Mesenchymal stem cell (in vitro differentiated cells and primary cell): ENCODE measurements around the gene SLC38A8.

ENCODE experiments used
- DNase-seq: peaks from one replicate; pipeline ENCODE4 v3.0.0-alpha.2; 2013
- H2AFZ ChIP-seq: one replicate; pipeline ENCODE4 v1.6.1; 2013; ENCODE audit warnings: low read depth, mild to moderate bottlenecking, control low read depth, inconsistent platforms, low read length, moderate library complexity
- H2AK5ac ChIP-seq: 2 replicates; pipeline ENCODE4 v1.6.1; 2013; ENCODE audit warnings: low read length, moderate library complexity, mild to moderate bottlenecking, inconsistent platforms; ENCODE audit not compliant: severe bottlenecking
- H2BK120ac ChIP-seq: one replicate; pipeline ENCODE4 v1.6.1; 2013; ENCODE audit warnings: low read depth, mild to moderate bottlenecking, inconsistent platforms, low read length, moderate library complexity
- H2BK12ac ChIP-seq, 2 experiments: one replicate each; pipeline ENCODE4 v1.6.1; 2013; ENCODE audit warnings: inconsistent platforms in 2 of 2, low read length in 2 of 2, mild to moderate bottlenecking in 2 of 2, moderate library complexity in 2 of 2, control low read depth in 1 of 2
- H2BK15ac ChIP-seq: one replicate; pipeline ENCODE4 v1.6.1; 2013; ENCODE audit warnings: mild to moderate bottlenecking, low read depth, inconsistent platforms; ENCODE audit not compliant: poor library complexity, severe bottlenecking
- H2BK5ac ChIP-seq: 2 replicates; pipeline ENCODE4 v1.6.1; 2013; ENCODE audit warnings: low read depth, mild to moderate bottlenecking, low read length, control low read depth, inconsistent platforms; ENCODE audit not compliant: poor library complexity, severe bottlenecking
- H3K14ac ChIP-seq, 2 experiments: one replicate each; pipeline ENCODE4 v1.6.1; 2013; ENCODE audit warnings: inconsistent platforms in 2 of 2, low read length in 2 of 2, control low read depth in 1 of 2, mild to moderate bottlenecking in 1 of 2, moderate library complexity in 1 of 2
- H3K18ac ChIP-seq, 2 experiments: one replicate each; pipeline ENCODE4 v1.6.1; 2013; ENCODE audit warnings: inconsistent platforms in 2 of 2, low read length in 2 of 2, control low read depth in 1 of 2, low read depth in 1 of 2, mild to moderate bottlenecking in 1 of 2
- H3K23ac ChIP-seq, 2 experiments: one replicate each; pipeline ENCODE4 v1.6.1; 2013; ENCODE audit warnings: inconsistent platforms in 2 of 2, low read length in 2 of 2, mild to moderate bottlenecking in 2 of 2, moderate library complexity in 2 of 2, control low read depth in 1 of 2
- H3K27ac ChIP-seq: 2 replicates; pipeline ENCODE4 v1.5.1; 2013; ENCODE audit warnings: mild to moderate bottlenecking, moderate library complexity, low read length, control low read depth, inconsistent platforms; ENCODE audit not compliant: poor library complexity, severe bottlenecking
- H3K27me3 ChIP-seq, 2 experiments: 2 replicates each; pipeline versions ENCODE4 v1.6.1 to v1.7.0; 2013; ENCODE audit warnings: low read length in 2 of 2, mild to moderate bottlenecking in 2 of 2, moderate library complexity in 2 of 2, control low read depth in 1 of 2, inconsistent platforms in 1 of 2; ENCODE audit not compliant: control insufficient read depth in 1 of 2, insufficient read depth in 1 of 2
- H3K36me3 ChIP-seq, 2 experiments: 2 replicates each; pipeline versions ENCODE4 v1.6.1 to v1.7.0; 2013; ENCODE audit warnings: low read length in 2 of 2, control low read depth in 1 of 2, inconsistent platforms in 1 of 2, low read depth in 1 of 2, mild to moderate bottlenecking in 1 of 2; ENCODE audit not compliant: insufficient read depth in 2 of 2, control insufficient read depth in 1 of 2
- H3K4ac ChIP-seq, 2 experiments: one replicate each; pipeline ENCODE4 v1.6.1; 2013; ENCODE audit warnings: inconsistent platforms in 2 of 2, low read length in 2 of 2, mild to moderate bottlenecking in 2 of 2, moderate library complexity in 2 of 2, control low read depth in 1 of 2, low read depth in 1 of 2
- H3K4me1 ChIP-seq: 2 replicates; pipeline ENCODE4 v1.6.1; 2013; ENCODE audit warnings: low read depth, low read length, control low read depth; ENCODE audit not compliant: control insufficient read depth, insufficient read depth
- H3K4me2 ChIP-seq: 2 replicates; pipeline ENCODE4 v1.6.1; 2013; ENCODE audit warnings: low read length, mild to moderate bottlenecking, inconsistent platforms; ENCODE audit not compliant: poor library complexity, severe bottlenecking
- H3K4me3 ChIP-seq, 2 experiments: 2 replicates each; pipeline versions ENCODE4 v1.5.1 to v1.7.0; 2013; ENCODE audit warnings: low read length in 2 of 2, mild to moderate bottlenecking in 2 of 2, control low read depth in 1 of 2, low read depth in 1 of 2; ENCODE audit not compliant: insufficient read depth in 1 of 2
- H3K79me1 ChIP-seq: replicated peaks from 2 replicates; pipeline ENCODE4 v1.6.1; 2013; ENCODE audit warnings: mild to moderate bottlenecking, control low read depth, low read length, inconsistent platforms; ENCODE audit not compliant: poor library complexity, severe bottlenecking
- H3K9ac ChIP-seq: 2 replicates; pipeline ENCODE4 v1.7.0; 2013; ENCODE audit warnings: mild to moderate bottlenecking, low read length, moderate library complexity
- H3K9me3 ChIP-seq: 2 replicates; pipeline ENCODE4 v1.7.0; 2013; ENCODE audit warnings: mild to moderate bottlenecking, low read length; ENCODE audit not compliant: control insufficient read depth
- H4K8ac ChIP-seq: one replicate; pipeline ENCODE4 v1.6.1; 2013; ENCODE audit warnings: inconsistent platforms, mild to moderate bottlenecking, low read length, moderate library complexity
- H4K91ac ChIP-seq: one replicate; pipeline ENCODE4 v1.6.1; 2013; ENCODE audit warnings: mild to moderate bottlenecking, low read length, inconsistent platforms
- WGBS: methylation state at CpG from one replicate; pipeline ENCODE4 v1.1.7; 2013; ENCODE audit warnings: mixed read lengths; 5-methylcytosine and 5-hydroxymethylcytosine counted together

The SLC38A8 gene

GRCh38 chr16:84054271-84054670 is 11.7 kb upstream of the SLC38A8 start:
- 96% methylated on average over 16 of the region's 16 CpGs for WGBS
- Histone ChIP-seq H3K9me3 (no peaks in the 10 kb centered on the region), H2AFZ (no peak overlapping the region), H2BK5ac (no peak overlapping the region), H3K4me1 (no peaks in the 10 kb centered on the region), H2BK120ac (no peak overlapping the region), H3K4ac (no peak overlapping the region), H3K79me1 (peaks cover 9% of the 10 kb centered on the region), H2BK12ac (no peak overlapping the region), H3K14ac (no peak overlapping the region), H3K4me3 (no peak overlapping the region), H3K4me2 (no peak overlapping the region), H3K9ac (no peak overlapping the region), H3K36me3 (peaks cover 80 to 86% of the 10 kb centered on the region in 2 experiments), H4K8ac (no peak overlapping the region), H3K27me3 (no peaks in the 10 kb centered on the region), H3K27ac (no peak overlapping the region), H2BK15ac (no peak overlapping the region), H3K18ac (no peak overlapping the region), H4K91ac (no peak overlapping the region), H2AK5ac (no peak overlapping the region), H3K23ac (no peak overlapping the region)
- no peak for DNase-seq

- Histone ChIP-seq H2BK12ac (no peak overlapping the region), H3K4me3 (no peak overlapping the region), H3K4me2 (no peak overlapping the region), H3K36me3 (peaks cover 79 to 84% of the 10 kb centered on the region in 2 experiments), H2AK5ac (no peak overlapping the region), H3K27ac (no peak overlapping the region), H3K79me1 (peaks cover 9% of the 10 kb centered on the region), H2BK15ac (no peak overlapping the region), H3K14ac (no peak overlapping the region), H4K91ac (no peak overlapping the region), H2AFZ (no peak overlapping the region), H3K27me3 (no peaks in the 10 kb centered on the region), H3K4ac (no peak overlapping the region), H3K4me1 (no peaks in the 10 kb centered on the region), H2BK120ac (no peak overlapping the region), H3K18ac (no peak overlapping the region), H3K9me3 (no peaks in the 10 kb centered on the region), H3K9ac (no peak overlapping the region), H2BK5ac (no peak overlapping the region), H3K23ac (no peak overlapping the region), H4K8ac (no peak overlapping the region)
- DNase-seq: no peak
- 95% methylated on average over 12 of the region's 13 CpGs for WGBS
Observed at GRCh38 chr16:84053237-84053636, 10.6 kb upstream of the SLC38A8 start.

DNA sequence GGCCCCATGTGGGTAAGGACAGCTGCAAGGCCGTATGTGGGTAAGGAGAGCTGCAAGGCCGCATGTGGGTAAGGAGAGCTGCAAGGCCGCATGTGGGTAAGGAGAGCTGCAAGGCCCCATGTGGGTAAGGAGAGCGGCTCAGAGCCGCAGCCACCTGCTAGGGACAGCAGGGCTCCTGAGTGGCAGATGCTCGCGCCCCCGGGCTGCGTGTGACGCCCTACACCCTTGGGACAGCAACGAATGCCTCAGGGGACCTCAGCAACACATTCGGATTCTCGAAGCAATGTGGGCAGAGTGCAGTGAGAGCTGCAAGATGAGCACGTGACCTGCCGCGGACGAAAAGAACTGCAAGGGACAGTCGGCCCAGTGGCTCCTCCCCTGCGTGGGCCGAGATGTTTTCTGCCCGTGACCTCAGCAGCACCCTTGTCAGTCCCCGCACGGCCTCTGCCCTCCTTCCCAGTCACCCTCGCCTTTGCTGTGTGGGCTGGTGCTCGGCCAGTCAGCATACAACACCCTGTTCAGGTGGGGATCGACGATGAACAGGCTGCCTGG is 9.6 kb upstream of the SLC38A8 start:
- no peak overlapping the region for H2BK5ac ChIP-seq
- no peak overlapping the region for H3K4ac ChIP-seq
- no peak overlapping the region for H2AFZ ChIP-seq
- H3K9me3 ChIP-seq: no peaks in the 10 kb centered on the region
- H4K8ac ChIP-seq: no peak overlapping the region
- H3K27ac ChIP-seq: no peak overlapping the region
- DNase-seq: no peak
- peaks cover 80 to 84% of the 10 kb centered on the region in 2 experiments for H3K36me3 ChIP-seq
- no peak overlapping the region for H3K9ac ChIP-seq
- no peak overlapping the region for H2AK5ac ChIP-seq
- 96% methylated on average over 27 of the region's 27 CpGs for WGBS
- no peak overlapping the region for H3K4me3 ChIP-seq
- no peak overlapping the region for H4K91ac ChIP-seq
- no peak overlapping the region for H2BK120ac ChIP-seq
- H3K14ac ChIP-seq: no peak overlapping the region
- no peaks in the 10 kb centered on the region for H3K27me3 ChIP-seq
- H2BK15ac ChIP-seq: no peak overlapping the region
- no peak overlapping the region for H3K4me2 ChIP-seq
- no peaks in the 10 kb centered on the region for H3K4me1 ChIP-seq
- no peak overlapping the region for H2BK12ac ChIP-seq
- peaks cover 9% of the 10 kb centered on the region for H3K79me1 ChIP-seq
- H3K18ac ChIP-seq: no peak overlapping the region
- H3K23ac ChIP-seq: no peak overlapping the region

GRCh38 chr16:84050316-84050715 is 7.7 kb upstream of the SLC38A8 start:
- H2BK5ac ChIP-seq: no peak overlapping the region
- H4K8ac ChIP-seq: no peak overlapping the region
- H3K4me3 ChIP-seq: no peak overlapping the region
- H3K23ac ChIP-seq: no peak overlapping the region
- no peak overlapping the region for H2BK12ac ChIP-seq
- H3K4ac ChIP-seq: no peak overlapping the region
- H3K4me2 ChIP-seq: no peak overlapping the region
- no peak overlapping the region for H2AFZ ChIP-seq
- no peak overlapping the region for H3K18ac ChIP-seq
- no peak overlapping the region for H2BK15ac ChIP-seq
- peaks cover 68 to 69% of the 10 kb centered on the region in 2 experiments for H3K36me3 ChIP-seq
- no peaks in the 10 kb centered on the region for H3K9me3 ChIP-seq
- 89% methylated on average over 9 of the region's 9 CpGs for WGBS
- no peaks in the 10 kb centered on the region for H3K27me3 ChIP-seq
- no peak overlapping the region for H3K27ac ChIP-seq
- no peak overlapping the region for H2BK120ac ChIP-seq
- H4K91ac ChIP-seq: no peak overlapping the region
- H3K79me1 ChIP-seq: peaks cover 9% of the 10 kb centered on the region
- H3K14ac ChIP-seq: no peak overlapping the region
- H2AK5ac ChIP-seq: no peak overlapping the region
- no peak for DNase-seq
- no peak overlapping the region for H3K9ac ChIP-seq
- H3K4me1 ChIP-seq: no peaks in the 10 kb centered on the region
